HG03571 (cell line): Measurements from ENCODE around the gene MSL1.

Experiments
- ATAC-seq: cut with Tn5 transposase; IDR thresholded peaks from one replicate; pipeline ENCODE4 v1.9.1; 2021; ENCODE audit not compliant: unreplicated experiment

Gene MSL1

DNA sequence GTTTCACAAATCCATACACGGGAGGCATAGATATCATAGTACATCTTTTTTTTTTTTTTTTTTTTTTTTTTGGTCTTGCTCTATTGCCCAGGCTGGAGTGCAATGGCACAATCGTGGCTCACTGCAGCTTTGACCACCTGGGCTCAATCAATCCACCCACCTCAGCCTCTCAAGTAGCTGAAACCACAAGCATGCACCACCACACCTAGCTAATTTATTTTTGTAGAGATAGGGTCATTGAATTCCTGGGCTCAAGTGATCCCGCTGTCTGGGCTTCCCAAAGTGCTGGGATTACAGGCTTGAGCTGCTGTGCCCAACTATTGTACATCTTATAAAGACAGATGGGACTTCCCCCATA lies 52.0 kb downstream of the MSL1 start:
- no peak for ATAC-seq

DNA sequence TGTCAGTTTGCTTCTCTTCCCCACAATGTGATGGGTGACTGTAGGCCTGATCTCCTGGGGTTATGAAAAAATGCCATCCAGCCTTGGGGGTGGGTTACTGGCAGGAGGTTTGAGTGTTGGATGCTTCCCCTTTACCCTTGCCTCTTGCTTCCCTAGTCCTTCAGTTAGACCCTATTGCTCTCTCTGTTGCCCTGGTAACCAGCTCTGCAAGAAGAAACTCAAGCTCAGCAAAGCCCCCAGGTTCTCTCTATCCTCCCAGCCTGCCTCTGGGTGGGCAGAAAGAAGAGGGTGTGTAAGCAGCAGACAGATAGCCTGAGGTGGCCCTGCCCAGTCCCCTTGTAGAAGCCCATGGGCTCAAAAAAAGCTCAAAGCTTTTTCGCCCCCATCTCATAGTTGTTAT lies 52.7 kb downstream of the MSL1 start:
- no peak for ATAC-seq

DNA sequence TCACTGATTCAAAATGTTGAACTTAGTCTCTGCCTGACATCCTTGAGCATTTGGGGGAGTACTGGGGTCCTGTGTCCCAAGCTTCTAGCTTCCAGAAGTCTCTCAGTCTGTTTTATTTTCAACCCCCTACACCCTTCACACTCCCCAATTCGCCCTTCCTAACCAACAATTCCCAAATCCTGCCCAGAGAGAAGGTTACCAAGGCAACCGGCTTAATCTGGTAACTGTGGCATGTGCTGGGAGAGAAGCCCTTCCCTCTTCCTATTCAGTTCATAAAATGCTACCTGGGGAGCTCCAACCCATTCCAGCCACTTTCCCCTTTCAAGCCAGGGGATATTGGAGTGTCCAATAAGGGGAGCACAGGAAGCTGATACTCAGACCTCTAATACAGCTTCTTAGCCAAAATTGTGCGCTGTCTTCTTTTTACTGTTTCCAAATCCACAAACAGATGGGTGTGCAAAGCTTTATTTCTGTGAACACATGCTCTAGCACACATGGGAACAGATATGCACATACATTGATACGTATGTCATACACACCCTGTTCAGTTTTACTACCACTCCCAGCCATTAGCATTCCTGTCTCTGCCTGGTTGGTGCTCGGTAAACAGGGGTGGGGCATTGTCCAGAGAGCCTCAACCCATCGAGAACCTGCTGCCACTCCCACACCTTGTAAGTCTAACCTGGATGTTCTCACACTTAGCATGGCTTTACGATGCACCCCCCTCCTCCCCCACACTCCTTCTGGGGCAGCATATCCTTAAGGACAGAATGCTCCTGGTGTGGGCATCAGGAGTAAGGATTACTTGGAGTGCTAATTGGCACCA lies 54.4 kb downstream of the MSL1 start:
- ATAC-seq, result no peak

DNA sequence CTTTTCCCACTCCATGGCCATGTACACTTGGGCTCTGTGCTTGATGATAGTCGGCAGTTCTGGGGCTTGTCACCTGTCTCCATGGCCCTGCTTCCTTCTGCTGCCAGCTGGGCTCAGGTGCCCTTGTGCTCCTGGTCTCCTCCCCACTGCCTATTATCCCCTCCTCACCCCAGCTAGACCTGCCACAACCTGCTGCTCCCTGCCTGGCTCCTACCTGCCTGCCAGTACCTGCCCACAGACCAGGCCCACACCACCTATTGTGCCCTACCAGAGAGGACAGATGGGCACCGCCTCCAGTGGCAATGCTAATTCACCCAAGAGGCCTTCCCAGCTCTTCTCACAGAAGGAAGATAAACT lies 55.0 kb downstream of the MSL1 start:
- no peak for ATAC-seq

DNA sequence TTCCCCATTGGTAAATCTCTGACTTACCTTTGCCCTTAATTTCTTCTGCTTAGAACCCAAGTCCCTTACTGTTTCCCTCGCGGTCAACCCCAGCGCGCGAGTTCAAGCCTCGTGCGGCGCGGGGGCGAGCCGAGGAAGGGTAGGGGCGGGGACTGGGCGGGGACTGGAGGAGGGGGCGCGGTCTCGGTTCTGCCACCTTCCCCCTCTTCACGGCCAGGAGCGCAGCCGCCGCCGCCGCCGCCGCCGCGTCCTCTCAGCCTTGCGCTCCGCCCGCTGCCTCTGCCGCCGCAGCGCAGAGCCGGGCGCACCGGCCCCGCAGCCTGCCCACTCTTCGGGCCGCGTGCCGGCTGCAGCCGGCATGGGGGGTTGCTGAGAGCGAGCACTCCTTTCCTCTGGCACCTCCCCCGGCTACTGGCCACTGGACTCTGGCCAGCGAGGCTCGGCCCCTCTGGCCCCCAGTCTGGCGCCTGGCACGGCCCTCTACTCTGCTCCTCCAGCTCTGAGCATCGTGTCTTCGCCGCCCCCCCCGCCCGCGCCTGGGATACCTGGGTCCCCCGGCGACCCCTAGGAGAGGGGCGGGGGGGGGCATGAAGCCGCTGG lies 55.6 kb downstream of the MSL1 start, which contains the start of gene RAPGEFL1:
RAPGEFL1 (plus strand) TSS at position 196 of the 600 bp plus-strand sequence; CDS start at position 588, 392 bp downstream.
- no peak for ATAC-seq

DNA sequence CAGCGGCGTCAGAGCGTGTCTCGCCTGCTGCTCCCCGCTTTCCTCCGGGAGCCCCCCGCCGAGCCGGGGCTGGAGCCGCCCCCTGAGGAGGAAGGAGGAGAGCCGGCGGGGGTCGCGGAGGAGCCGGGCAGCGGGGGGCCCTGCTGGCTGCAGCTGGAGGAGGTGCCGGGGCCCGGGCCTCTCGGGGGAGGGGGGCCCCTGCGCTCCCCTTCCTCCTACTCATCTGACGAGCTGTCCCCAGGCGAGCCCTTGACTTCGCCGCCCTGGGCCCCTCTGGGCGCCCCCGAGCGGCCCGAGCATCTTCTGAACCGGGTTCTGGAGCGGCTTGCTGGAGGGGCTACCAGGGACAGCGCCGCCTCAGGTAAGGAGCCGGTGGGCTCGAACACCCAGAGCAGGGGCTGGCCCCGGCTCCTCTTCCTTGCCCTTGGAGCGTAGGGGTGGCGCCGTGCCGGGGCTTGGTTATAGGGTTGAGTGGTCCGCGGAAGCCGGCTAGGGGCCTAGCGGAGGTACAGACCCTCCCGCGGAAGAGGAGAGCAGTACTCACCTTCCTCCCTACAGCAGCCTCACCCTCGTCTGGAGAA lies 56.3 kb downstream of the MSL1 start:
- ATAC-seq, result no peak

DNA sequence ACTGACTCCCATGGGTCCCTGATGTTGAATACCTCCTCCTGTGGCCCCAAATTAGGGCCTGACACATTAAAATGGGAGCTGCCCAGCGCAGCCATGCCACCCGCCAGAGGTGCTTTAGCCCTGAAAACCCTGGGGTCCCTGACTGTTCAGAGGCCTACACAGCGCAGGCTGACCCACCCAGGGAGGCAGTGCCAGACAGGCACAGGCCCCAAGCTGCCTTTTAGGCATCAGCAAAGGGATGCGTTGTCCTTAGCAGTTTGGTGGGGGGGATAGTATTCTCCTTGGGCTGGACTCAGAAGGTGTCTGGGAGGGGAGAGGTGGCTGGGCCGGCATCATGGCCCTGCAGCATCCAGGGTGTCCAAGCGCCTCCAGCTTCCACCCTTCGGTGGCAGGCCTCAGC lies 56.9 kb downstream of the MSL1 start:
- no peak for ATAC-seq

DNA sequence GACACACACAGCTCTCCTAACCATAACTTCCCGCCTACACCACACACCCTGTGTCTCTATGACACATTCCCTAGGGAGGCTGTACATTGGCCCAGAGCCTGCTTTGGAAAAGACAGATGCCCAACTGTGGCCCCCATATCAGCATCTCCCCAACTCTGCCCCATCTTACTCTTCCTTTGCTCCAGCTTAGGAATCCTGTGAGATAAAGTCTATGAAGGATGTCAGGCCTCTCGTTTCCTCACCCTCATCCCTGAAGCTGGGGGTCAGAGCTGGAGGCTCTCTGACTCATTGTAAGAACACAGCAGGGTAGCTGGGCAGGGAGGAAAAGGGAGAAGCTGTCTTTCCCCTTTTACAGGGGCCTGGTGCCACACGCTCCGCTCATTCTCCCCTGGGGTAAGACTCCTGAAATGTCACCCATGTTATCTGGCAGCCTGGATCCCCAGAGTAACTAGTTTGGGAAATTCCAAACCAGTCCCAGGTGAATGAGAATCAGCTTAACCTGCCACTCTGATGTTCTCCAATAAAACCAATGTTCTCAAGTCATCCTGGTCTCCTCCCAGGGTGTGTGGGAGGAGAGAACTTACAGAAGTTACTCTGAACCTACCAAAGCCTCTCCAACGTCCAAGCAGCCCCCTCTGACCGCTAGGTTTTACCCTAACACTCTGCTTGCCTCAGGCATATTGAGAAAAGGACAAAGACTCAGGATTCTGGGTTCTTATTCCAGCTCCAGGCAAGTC lies 58.3 kb downstream of the MSL1 start:
- ATAC-seq, result no peak

DNA sequence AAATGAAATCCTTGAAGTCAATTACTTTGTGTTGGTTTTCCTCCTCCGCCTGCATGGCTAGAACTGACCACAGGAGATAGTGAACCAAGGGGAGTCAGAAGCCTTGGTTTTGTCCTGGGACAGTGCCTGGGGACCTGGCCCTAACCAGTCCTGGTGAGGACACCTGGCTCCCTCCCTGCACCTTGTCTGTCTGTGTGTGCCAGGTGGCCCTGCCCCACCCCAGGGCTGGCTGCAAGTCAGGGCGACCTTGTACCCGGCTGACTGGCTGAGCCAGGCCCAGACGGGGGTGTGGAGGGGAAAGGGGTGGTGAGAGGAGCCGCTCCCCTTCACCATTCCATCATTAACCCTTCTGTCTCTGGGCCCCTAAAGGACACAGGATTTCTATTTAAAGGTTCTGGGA lies 58.9 kb downstream of the MSL1 start:
- ATAC-seq, result no peak

DNA sequence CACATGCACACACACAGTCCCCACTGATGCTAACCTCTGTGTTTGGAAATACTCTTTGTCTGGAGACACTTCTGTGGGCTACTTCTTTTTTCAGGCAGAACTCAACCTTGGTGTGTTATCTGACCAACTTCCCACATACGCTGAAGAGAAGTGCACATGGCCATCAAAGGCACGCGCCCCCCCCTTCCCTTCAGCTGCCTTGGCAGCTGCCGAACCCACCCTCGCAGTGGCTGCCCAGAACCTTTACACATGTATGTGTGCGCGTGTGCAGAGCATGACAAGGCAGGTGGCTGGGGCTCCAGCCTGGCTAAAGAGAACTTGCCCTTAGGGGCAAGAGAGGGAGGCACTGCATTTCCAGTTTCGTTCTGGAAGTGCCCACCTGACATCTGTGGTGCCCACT lies 59.4 kb downstream of the MSL1 start:
- ATAC-seq, result no peak

DNA sequence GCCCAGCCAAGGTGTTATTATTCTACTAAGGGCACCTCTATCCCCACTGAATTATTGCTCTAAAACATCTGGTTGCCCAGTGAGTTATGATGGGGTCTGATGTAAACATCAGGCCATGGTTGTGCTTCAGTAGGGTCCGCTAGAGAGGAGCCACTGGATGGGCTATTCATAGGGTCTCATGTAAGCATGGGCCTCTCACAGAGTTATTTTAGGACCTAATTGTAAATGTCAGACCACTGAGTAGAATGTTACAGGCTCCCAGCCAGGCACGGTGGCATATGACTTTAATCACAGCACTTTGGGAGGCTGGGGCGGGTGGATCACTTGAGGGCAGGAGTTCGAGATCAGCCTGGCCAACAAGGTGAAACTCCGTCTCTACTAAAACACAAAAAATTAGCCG lies 60.8 kb downstream of the MSL1 start:
- no peak for ATAC-seq
